Stimulated activated CD4-positive, alpha-beta T cell treated with anti-CD3 and anti-CD28 coated beads, Interleukin-2, amount 100 ng/mL, for 4 hours (primary cell): ENCODE data around the gene POLR1E.
A peak's percentile ranks its signal among the peaks of the same experiment; 100 is the strongest.
"Not testable (repeated sequence)": the region's sequence is repeated elsewhere in the genome, so short reads cannot be mapped to it uniquely, and the experiment has no call there.

Experiments used
- DNase-seq: peaks from one replicate; pipeline ENCODE4 v3.0.0-alpha.2; 2020; ENCODE audit warnings: low read depth

Gene POLR1E

GRCh38 chr9:37501957-37502596 lies 16.3 kb downstream of the POLR1E start:
- no peak for DNase-seq

- no peak for DNase-seq
Measured at GRCh38 chr9:37503736-37504135, 18.0 kb downstream of the POLR1E start.

GRCh38 chr9:37504605-37505004 lies 18.9 kb downstream of the POLR1E start:
- DNase-seq: no peak

- DNase-seq: no peak
Measured at GRCh38 chr9:37507566-37508134, 21.9 kb downstream of the POLR1E start.

GRCh38 chr9:37508135-37508833 lies 22.5 kb downstream of the POLR1E start:
- no peak for DNase-seq

GRCh38 chr9:37508834-37509206 lies 23.1 kb downstream of the POLR1E start:
- no peak for DNase-seq

- no peak for DNase-seq
Measured at GRCh38 chr9:37509536-37509935, 23.8 kb downstream of the POLR1E start.

GRCh38 chr9:37510053-37510452 lies 24.3 kb downstream of the POLR1E start:
- DNase-seq: not testable (repeated sequence)

GRCh38 chr9:37511016-37512010 lies 25.6 kb downstream of the POLR1E start:
- DNase-seq: no peak

- no peak for DNase-seq
Measured at GRCh38 chr9:37512437-37512836, 26.7 kb downstream of the POLR1E start.

GRCh38 chr9:37514415-37514814 lies 28.7 kb downstream of the POLR1E start:
- DNase-seq: not testable (repeated sequence)

GRCh38 chr9:37514999-37515398 lies 29.3 kb downstream of the POLR1E start:
- no peak for DNase-seq

GRCh38 chr9:37515620-37516258 lies 30.0 kb downstream of the POLR1E start:
- no peak for DNase-seq

- no peak for DNase-seq
Measured at GRCh38 chr9:37517923-37518322, 32.2 kb downstream of the POLR1E start.

GRCh38 chr9:37520641-37521040 lies 34.9 kb downstream of the POLR1E start:
- DNase-seq: no peak

GRCh38 chr9:37521111-37521510 lies 35.4 kb downstream of the POLR1E start:
- DNase-seq: no peak

GRCh38 chr9:37522971-37523370 lies 37.2 kb downstream of the POLR1E start:
- no peak for DNase-seq

- DNase-seq: no peak
Measured at GRCh38 chr9:37523916-37524315, 38.2 kb downstream of the POLR1E start.

GRCh38 chr9:37528652-37529471 lies 43.1 kb downstream of the POLR1E start:
- peak; percentile 65 for DNase-seq

- no peak for DNase-seq
Measured at GRCh38 chr9:37531699-37532098, 46.0 kb downstream of the POLR1E start.

- no peak for DNase-seq
Measured at GRCh38 chr9:37534412-37534811, 48.7 kb downstream of the POLR1E start.
